Thyroid gland (tissue), 4 donors: ENCODE data around the gene TCEAL9. TPM values are rescaled to one million over a fixed set of nuclear protein-coding genes. Genes with fewer than 3 reads are reported as not detected.

ENCODE experiments used
- DNase-seq, 2 donors: peaks; one replicate each; pipeline ENCODE4 v3.0.0-alpha.2; 2019
- H3K27ac ChIP-seq, 3 donors: fragments of 200-600 bp; sonication (generic); 1 replicate in 2 of 3; 2 replicates in 1 of 3; pipeline ENCODE4 v1.5.1; 2016 to 2019; ENCODE audit warnings: mild to moderate bottlenecking in 1 of 3, moderate library complexity in 1 of 3
- H3K27me3 ChIP-seq: fragments of 200-600 bp; sonication (generic); one replicate; pipeline ENCODE4 v1.5.1; 2019
- H3K36me3 ChIP-seq, 2 donors: fragments of 200-600 bp; sonication (generic); one replicate each; pipeline ENCODE4 v1.5.1; 2016 to 2019
- H3K4me1 ChIP-seq, 2 donors: fragments of 200-600 bp; sonication (generic); one replicate each; pipeline ENCODE4 v1.5.1; 2017 to 2019
- H3K4me3 ChIP-seq, 3 donors: fragments of 200-600 bp; sonication (generic); replicated peaks in 1 of 3; 1 replicate in 2 of 3; 2 replicates in 1 of 3; pipeline ENCODE4 v1.5.1; 2016; ENCODE audit warnings: mild to moderate bottlenecking in 1 of 3
- H3K9me3 ChIP-seq: fragments of 200-600 bp; sonication (generic); one replicate; pipeline ENCODE4 v1.5.1; 2017
- CTCF ChIP-seq, 6 experiments: fragments of 200-600 bp in 3 of 6; fragments of 450-650 bp in 3 of 6; sonication (generic) in 3 of 6; IDR thresholded peaks; one replicate each; pipeline ENCODE4 v1.5.1; 2016 to 2019; ENCODE audit warnings: antibody characterized with exemption in 6 of 6, mild to moderate bottlenecking in 2 of 6, inconsistent platforms in 1 of 6, moderate library complexity in 1 of 6
- POLR2A ChIP-seq, 2 donors: fragments of 450-650 bp; IDR thresholded peaks; one replicate each; pipeline ENCODE4 v1.6.1; 2017; ENCODE audit warnings: antibody characterized with exemption in 2 of 2, mild to moderate bottlenecking in 2 of 2, moderate library complexity in 1 of 2
- WGBS, 2 donors: methylation state at CpG; one replicate each; pipeline ENCODE4 v1.1.5; 2017; 5-methylcytosine and 5-hydroxymethylcytosine counted together
- intact Hi-C: fragments of 100-400 bp; cut with DNase I; formaldehyde crosslinking; loops from one replicate; pipeline ENCODE4 v1.15.1; 2023
- small RNA-seq: library from RNA; depleted of rRNA; stranded (forward); fragments of <200 nt; gene quantifications from one replicate; pipeline ENCODE3, GENCODE V24; 2016
- total RNA-seq, 4 donors: library from RNA; depleted of rRNA; stranded (reverse); fragments of >200 nt; gene quantifications; one replicate each; pipeline ENCODE4 v1.2.3, GENCODE V29; 2016

Gene TCEAL9
- total RNA-seq, 4 donors from 2014 or later = 123 to 140 (median 132) TPM

DNA sequence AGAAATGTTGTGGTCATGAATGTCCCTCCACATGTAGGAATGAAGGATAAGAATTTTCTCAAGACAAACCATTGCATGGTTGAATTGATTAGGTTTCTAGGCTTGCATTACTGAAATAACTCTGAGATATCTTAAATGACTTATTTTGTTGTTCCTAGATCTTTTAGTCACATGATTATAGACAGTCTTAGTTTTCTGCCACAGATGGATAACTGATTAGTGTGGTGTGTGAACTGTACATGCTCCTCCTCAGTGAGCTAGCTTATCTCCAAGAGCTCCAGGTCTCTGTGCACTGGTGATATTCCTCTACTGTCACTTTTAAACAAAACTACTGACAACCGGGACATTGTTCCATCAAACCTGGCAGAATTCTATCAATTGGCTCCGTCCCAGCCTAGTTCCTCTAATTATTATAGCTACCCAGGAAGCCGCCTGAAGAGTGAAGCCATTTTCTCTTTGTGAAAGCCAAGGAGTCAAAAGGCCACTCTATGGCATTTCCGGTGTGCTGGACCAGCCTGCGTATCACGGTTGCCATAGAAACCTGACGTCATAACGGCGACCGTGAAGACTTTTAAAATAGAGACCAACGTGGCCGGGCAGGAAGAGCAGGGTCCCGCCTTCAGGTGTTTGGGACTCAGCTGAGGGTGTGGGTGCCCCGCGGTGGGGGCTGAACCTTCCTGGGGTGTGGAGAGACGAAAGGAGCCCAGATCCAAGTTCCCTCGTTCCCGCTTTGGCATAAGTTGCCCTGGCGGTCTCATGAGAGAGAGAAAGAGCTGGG lies 48.1 kb downstream of the TCEAL9 start:
- peak; percentile 46 to 48 for DNase-seq
- peak in 1 of 2 donors; percentile 49 for TF ChIP-seq POLR2A (IDR thresholded peaks at IDR 0.05)
- no peak for TF ChIP-seq CTCF (IDR thresholded peaks at IDR 0.05)
- Histone ChIP-seq H3K4me1 (no peaks in the 10 kb centered on the region), H3K4me3 (peak overlapping the region in 2 of 3 donors; percentile 4 to 24), H3K27me3 (no peaks in the 10 kb centered on the region), H3K27ac (peak overlapping the region in 1 of 3 donors; percentile 64), H3K9me3 (no peaks in the 10 kb centered on the region), H3K36me3 (no peaks in the 10 kb centered on the region)
- intact Hi-C loops = no loop called here
- 0 to 7% methylated on average over 4 to 5 of the region's 19 CpGs for WGBS, 2 donors

GRCh38 chrX:103405009-103405333 lies 48.7 kb downstream of the TCEAL9 start:
- intact Hi-C loops = no loop called here
- no peak for DNase-seq
- H3K4me1 ChIP-seq = no peaks in the 10 kb centered on the region
- no peaks in the 10 kb centered on the region for H3K9me3 ChIP-seq
- no peaks in the 10 kb centered on the region for H3K27me3 ChIP-seq
- 10 to 27% methylated on average over 1 to 5 of the region's 7 CpGs for whole genome bisulfite sequencing, 2 donors
- TF ChIP-seq CTCF (IDR thresholded peaks at IDR 0.05) (no peak), POLR2A (IDR thresholded peaks at IDR 0.05) (no peak)
- no peaks in the 10 kb centered on the region for H3K36me3 ChIP-seq
- peak overlapping the region in 1 of 3 donors; percentile 64 for H3K27ac ChIP-seq
- H3K4me3 ChIP-seq = peak overlapping the region in 1 of 3 donors; percentile 24

GRCh38 chrX:103406256-103406655 lies 50.0 kb downstream of the TCEAL9 start:
- DNase-seq = no peak
- WGBS, 2 donors = 65 to 90% methylated on average over 1 of the region's 1 CpG
- Histone ChIP-seq H3K36me3 (no peaks in the 10 kb centered on the region), H3K27me3 (no peaks in the 10 kb centered on the region), H3K4me3 (no peak overlapping the region), H3K4me1 (no peaks in the 10 kb centered on the region), H3K9me3 (no peaks in the 10 kb centered on the region), H3K27ac (no peak overlapping the region)
- intact Hi-C loops = no loop called here
- TF ChIP-seq CTCF (IDR thresholded peaks at IDR 0.05) (no peak), POLR2A (IDR thresholded peaks at IDR 0.05) (no peak)

DNA sequence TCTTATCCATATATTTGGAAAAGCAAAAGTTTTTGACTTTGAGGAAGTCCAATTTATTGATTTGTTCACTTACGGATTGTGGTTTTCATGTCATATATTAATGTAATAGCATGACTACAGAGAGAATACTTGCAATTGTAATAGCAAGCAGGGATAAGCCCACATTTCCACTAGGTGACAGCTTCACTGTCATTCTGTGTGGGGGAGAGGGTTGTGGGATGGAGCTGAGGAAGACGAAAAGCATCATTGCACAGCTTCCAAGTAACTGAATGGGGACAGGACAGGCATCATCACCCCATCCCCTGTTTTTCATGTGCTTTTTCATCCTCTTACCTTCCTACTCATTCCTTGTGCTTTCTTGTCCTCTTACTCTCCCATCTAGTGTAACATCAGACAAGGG lies 51.5 kb downstream of the TCEAL9 start:
- WGBS, 2 donors = 90 to 96% methylated on average over 2 of the region's 2 CpGs
- DNase-seq = no peak

More for the DNA sequence above, 51.5 kb downstream of the TCEAL9 start:
- H3K4me1 ChIP-seq = no peaks in the 10 kb centered on the region
- H3K4me3 ChIP-seq = no peak overlapping the region
- no peaks in the 10 kb centered on the region for H3K36me3 ChIP-seq
- intact Hi-C loops = no loop called here
- TF ChIP-seq CTCF (IDR thresholded peaks at IDR 0.05) (no peak), POLR2A (IDR thresholded peaks at IDR 0.05) (no peak)
- no peaks in the 10 kb centered on the region for H3K9me3 ChIP-seq
- no peaks in the 10 kb centered on the region for H3K27me3 ChIP-seq
- H3K27ac ChIP-seq = no peak overlapping the region

Small RNA genes within 50 kb of the gene (small RNA-seq; reads per million reads assigned to genes)
- not detected for gene Z92846.1

Other genes with a start within 250 kb of the TCEAL9 start
- 100 to 1,000 TPM in 2 of 4 donors, 10 to 100 TPM in 2; 72.2 to 123 (median 103) TPM for gene BEX4, start 141.4 kb upstream of the TCEAL9 start, total RNA-seq
- 100 to 1,000 TPM in 1 of 4 donors, 10 to 100 TPM in 3; 74.5 to 106 (median 83.8) TPM for gene TCEAL8, start 101.4 kb upstream of the TCEAL9 start, total RNA-seq
- 1 to 10 TPM in 2 of 4 donors, under 1 TPM in 1, not detected in 1; 0.88 to 2.2 (median 1.0) TPM for gene TCEAL5, start 79.8 kb upstream of the TCEAL9 start, total RNA-seq
- gene BEX2, start 45.5 kb upstream of the TCEAL9 start, total RNA-seq = 100 to 1,000 TPM in 2 of 4 donors, 10 to 100 TPM in 2; 91.4 to 113 (median 102) TPM
- gene TCEAL7, start 26.3 kb upstream of the TCEAL9 start, total RNA-seq = 1 to 10 TPM; 2.3 to 6.6 (median 4.1) TPM
- gene BEX3, start 20.0 kb downstream of the TCEAL9 start, total RNA-seq = 100 to 1,000 TPM; 284 to 491 (median 355) TPM
- under 1 TPM; 0.33 to 0.71 (median 0.58) TPM for gene RAB40A, start 163.0 kb downstream of the TCEAL9 start, total RNA-seq
- gene TCEAL4, start 229.0 kb downstream of the TCEAL9 start, total RNA-seq = 10 to 100 TPM; 72.0 to 91.8 (median 79.8) TPM